HCT116 (cell line): ENCODE data around the gene GABRG2. TPM values are rescaled to one million over a fixed set of nuclear protein-coding genes. Genes with fewer than 3 reads are reported as not detected.

Experiments used
- ATAC-seq: fragments of 200-7000 bp; cut with Tn5 transposase; 2 replicates; pipeline ENCODE4 v1.9.1; 2020; ENCODE audit warnings: mild to moderate bottlenecking, moderate library complexity
- BruUV-seq: library from RNA; stranded (reverse); fragments of 400-500 nt; replicated peaks from 2 replicates; lab custom pipeline; 2021; lab: Mats Ljungman, UMichigan
- CTCF ChIA-PET: fragments of 300-600 bp; sonication (Branson Sonifier 250); formaldehyde crosslinking; loops from one replicate; lab custom pipeline; 2021; ENCODE audit warnings: antibody characterized with exemption; lab: Charles Lee
- POLR2A ChIA-PET: fragments of 300-600, 350-600 bp; sonication (Branson Sonifier 250); formaldehyde crosslinking; loops from one replicate; lab custom pipeline; 2021; ENCODE audit warnings: antibody characterized with exemption; lab: Charles Lee
- RAD21 ChIA-PET, 2 experiments: fragments of 300-600 bp; sonication (Branson Sonifier 250); formaldehyde crosslinking; loops; one replicate each; lab custom pipeline; 2023; ENCODE audit warnings: low total read pairs in 2 of 2; ENCODE audit not compliant: uncharacterized antibody in 2 of 2, unreplicated experiment in 2 of 2, low non-redundant PET in 1 of 2; lab: Charles Lee
- DNase-seq: peaks from one replicate; pipeline ENCODE4 v3.0.0-alpha.2; 2010; ENCODE audit warnings: low read depth, low spot score
- H2AFZ ChIP-seq: fragments of 200-600 bp; shearing (Covaris generic), sonication (generic); 2 replicates; pipeline ENCODE4 v1.6.1; 2017; ENCODE audit warnings: low read depth, mixed run types, mixed read lengths, antibody characterized with exemption, low read length; ENCODE audit not compliant: poor library complexity, severe bottlenecking
- H3K27ac ChIP-seq: 2 replicates; pipeline ENCODE4 v1.5.1; 2012; ENCODE audit warnings: low read depth, low read length
- H3K27me3 ChIP-seq: fragments of 200-600 bp; sonication (generic); 2 replicates; pipeline ENCODE4 v1.6.1; 2016; ENCODE audit warnings: mixed run types, low read length, mixed read lengths; ENCODE audit not compliant: insufficient read depth
- H3K36me3 ChIP-seq, 2 experiments: fragments of 200-500 bp in 1 of 2; fragments of 200-600 bp in 1 of 2; sonication (Bioruptor generic) in 1 of 2; sonication (generic) in 1 of 2; 2 replicates each; pipeline versions ENCODE4 v1.5.1 to v1.6.1; 2014 to 2016; ENCODE audit warnings: low read length in 2 of 2, inconsistent platforms in 1 of 2, mixed read lengths in 1 of 2, mixed run types in 1 of 2; ENCODE audit not compliant: insufficient read depth in 2 of 2, control insufficient read depth in 1 of 2
- H3K4me1 ChIP-seq, 2 experiments: fragments of 200-600 bp in 1 of 2; sonication (generic) in 1 of 2; 2 replicates each; pipeline versions ENCODE4 v1.5.1 to v1.6.1; 2012 to 2017; ENCODE audit warnings: low read length in 2 of 2, inconsistent platforms in 1 of 2, mild to moderate bottlenecking in 1 of 2, mixed read lengths in 1 of 2, mixed run types in 1 of 2, moderate library complexity in 1 of 2; ENCODE audit not compliant: insufficient read depth in 2 of 2, control insufficient read depth in 1 of 2
- H3K4me2 ChIP-seq: fragments of 200-600 bp; sonication (generic); 2 replicates; pipeline ENCODE4 v1.6.1; 2017; ENCODE audit warnings: mixed run types, low read length, mixed read lengths
- H3K4me3 ChIP-seq, 2 experiments: fragments of 200-600 bp in 1 of 2; sonication (generic) in 1 of 2; replicated peaks in 1 of 2; 2 replicates each; pipeline ENCODE4 v1.5.1; 2011 to 2016; ENCODE audit warnings: low read length in 2 of 2, control low read depth in 1 of 2, low read depth in 1 of 2, mild to moderate bottlenecking in 1 of 2, mixed read lengths in 1 of 2, mixed run types in 1 of 2
- H3K79me2 ChIP-seq: fragments of 200-600 bp; sonication (generic); 2 replicates; pipeline ENCODE4 v1.6.1; 2017; ENCODE audit warnings: mild to moderate bottlenecking, mixed run types, low read length, moderate library complexity, mixed read lengths; ENCODE audit not compliant: insufficient read depth
- H3K9ac ChIP-seq: fragments of 200-600 bp; sonication (generic); 2 replicates; pipeline ENCODE4 v1.6.1; 2016; ENCODE audit warnings: low read length, mixed read lengths
- H3K9me2 ChIP-seq: fragments of 200-600 bp; sonication (generic), shearing (Covaris generic); 2 replicates; pipeline ENCODE4 v1.6.1; 2017; ENCODE audit warnings: mixed run types, mild to moderate bottlenecking, moderate library complexity; ENCODE audit not compliant: insufficient read depth
- H3K9me3 ChIP-seq, 2 experiments: fragments of 200-500 bp in 1 of 2; fragments of 200-600 bp in 1 of 2; sonication (Bioruptor generic) in 1 of 2; sonication (generic) in 1 of 2; 2 replicates each; pipeline ENCODE4 v1.6.1; 2014 to 2017; ENCODE audit warnings: low read length in 2 of 2, mixed read lengths in 2 of 2, inconsistent platforms in 1 of 2, low read depth in 1 of 2, mild to moderate bottlenecking in 1 of 2, mixed run types in 1 of 2, moderate library complexity in 1 of 2; ENCODE audit not compliant: control insufficient read depth in 1 of 2, insufficient read depth in 1 of 2
- H4K20me1 ChIP-seq: fragments of 200-600 bp; sonication (generic), shearing (Covaris generic); 2 replicates; pipeline ENCODE4 v1.6.1; 2017; ENCODE audit warnings: mixed run types, mild to moderate bottlenecking, moderate library complexity; ENCODE audit not compliant: insufficient read depth
- CBX3 ChIP-seq: IDR thresholded peaks from 2 replicates; pipeline ENCODE4 v1.6.1; 2012; ENCODE audit warnings: low read depth
- CTCF ChIP-seq, 3 experiments: fragments of 200-600 bp in 1 of 3; sonication (generic) in 1 of 3; IDR thresholded peaks in 2 of 3; conservative IDR thresholded peaks in 1 of 3; 2 replicates each; pipeline ENCODE4 v1.5.1; 2012 to 2017; ENCODE audit warnings: low read depth in 2 of 3, low read length in 2 of 3, antibody characterized with exemption in 1 of 3, borderline replicate concordance in 1 of 3, control low read depth in 1 of 3, mild to moderate bottlenecking in 1 of 3, mixed read lengths in 1 of 3, mixed run types in 1 of 3, moderate library complexity in 1 of 3; ENCODE audit not compliant: insufficient read depth in 1 of 3
- JUND ChIP-seq: IDR thresholded peaks from 2 replicates; pipeline ENCODE4 v1.6.1; 2012
- MAX ChIP-seq: IDR thresholded peaks from 2 replicates; pipeline ENCODE4 v1.6.1; 2012
- POLR2A ChIP-seq: IDR thresholded peaks from 2 replicates; pipeline ENCODE4 v1.7.0; 2011; ENCODE audit warnings: borderline replicate concordance; ENCODE audit not compliant: insufficient read depth, insufficient read length; ENCODE audit errors: extremely low read depth
- POLR2AphosphoS5 ChIP-seq: IDR thresholded peaks from 2 replicates; pipeline ENCODE4 v1.6.1; 2011; ENCODE audit warnings: mild to moderate bottlenecking, low read depth, low read length, moderate library complexity
- RAD21 ChIP-seq: IDR thresholded peaks from 2 replicates; pipeline ENCODE4 v1.6.1; 2012; ENCODE audit warnings: low read depth, mild to moderate bottlenecking
- REST ChIP-seq: IDR thresholded peaks from 2 replicates; pipeline ENCODE4 v1.6.1; 2012; ENCODE audit warnings: low read depth
- YY1 ChIP-seq: IDR thresholded peaks from 2 replicates; pipeline ENCODE4 v1.6.1; 2011; ENCODE audit warnings: low read length, low read depth, moderate library complexity, mild to moderate bottlenecking; ENCODE audit not compliant: insufficient replicate concordance; ENCODE audit errors: extremely low read depth
- ZFX ChIP-seq: fragments of 450-650 bp; IDR thresholded peaks from 2 replicates; pipeline ENCODE4 v1.6.1; 2017
- ZNF274 ChIP-seq: fragments of 200-500 bp; sonication (Bioruptor generic); IDR thresholded peaks from 2 replicates; pipeline ENCODE4 v1.6.1; 2014; ENCODE audit warnings: mild to moderate bottlenecking, low read depth, low read length, inconsistent platforms
- intact Hi-C: fragments of 100-400 bp; cut with micrococcal nuclease; formaldehyde crosslinking; loops from 2 replicates; pipeline ENCODE4 v1.10.0; 2022
- total RNA-seq: library from RNA; stranded (reverse); gene quantifications from one replicate; pipeline ENCODE4 v1.2.1, GENCODE V29; 2021; ENCODE audit not compliant: unreplicated experiment

The GABRG2 gene
- total RNA-seq, 1 experiment from 2014 or later: 5.8 TPM

- ATAC-seq (no peak), DNase-seq (no peak)
- Histone ChIP-seq H4K20me1 (no peaks in the 10 kb centered on the region), H3K27me3 (no peaks in the 10 kb centered on the region), H3K79me2 (no peaks in the 10 kb centered on the region), H3K27ac (no peak overlapping the region), H3K9me3 (no peaks in the 10 kb centered on the region), H3K9ac (no peak overlapping the region), H3K36me3 (no peaks in the 10 kb centered on the region), H2AFZ (no peak overlapping the region), H3K4me1 (no peaks in the 10 kb centered on the region), H3K9me2 (no peaks in the 10 kb centered on the region), H3K4me3 (no peak overlapping the region), H3K4me2 (no peak overlapping the region)
- CTCF ChIA-PET: no interaction called here
- TF ChIP-seq REST (peak; percentile 73), MAX (no peak)
- intact Hi-C loops: no loop called here
- no TSS peak for BruUV-seq
- POLR2A ChIA-PET: no interaction called here
- RAD21 ChIA-PET: no interaction called here
These were observed 839 bp downstream of the GABRG2 start for GRCh38 chr5:162068412-162068811.

- no TSS peak for BruUV-seq
- intact Hi-C loops: no loop called here
- Histone ChIP-seq H3K27ac (no peak overlapping the region), H3K36me3 (no peaks in the 10 kb centered on the region), H3K4me3 (no peak overlapping the region), H3K4me2 (no peak overlapping the region), H3K79me2 (no peaks in the 10 kb centered on the region), H3K4me1 (no peaks in the 10 kb centered on the region), H2AFZ (no peak overlapping the region), H3K9me3 (no peaks in the 10 kb centered on the region), H3K27me3 (no peaks in the 10 kb centered on the region), H3K9ac (no peak overlapping the region), H4K20me1 (no peaks in the 10 kb centered on the region), H3K9me2 (no peaks in the 10 kb centered on the region)
- ChIA-PET POLR2A (no interaction called here), CTCF (no interaction called here), RAD21 (no interaction called here)
- ATAC-seq: no peak
- no peak for DNase-seq
- no peak for TF ChIP-seq POLR2AphosphoS5
- no peak for TF ChIP-seq JUND
- TF ChIP-seq CTCF (IDR thresholded peaks at IDR 0.05 in 2 of 3, conservative IDR thresholded peaks at IDR 0.05 in 1 of 3; ENCODE audit: borderline replicate concordance in 1 of 3, insufficient read depth in 1 of 3, low read depth in 2 of 3, low read length in 2 of 3): no peak
- TF ChIP-seq YY1: no peak
- no peak for TF ChIP-seq RAD21
- no peak for TF ChIP-seq ZFX
- no peak for TF ChIP-seq CBX3
- TF ChIP-seq ZNF274: no peak
- TF ChIP-seq REST: no peak
- TF ChIP-seq POLR2A: no peak
These were observed 1.4 kb downstream of the GABRG2 start for GRCh38 chr5:162068936-162069335.
